HL-60/S4 (cell line): ENCODE measurements around the gene LEUTX.
"Not testable (repeated sequence)": the region's sequence is repeated elsewhere in the genome, so short reads cannot be mapped to it uniquely, and the experiment has no call there.

Experiments used
- in situ Hi-C: fragments of 300-500 bp; cut with MboI; formaldehyde crosslinking; loops from 2 replicates; pipeline ENCODE4 v1.14.3; 2022; ENCODE audit warnings: low sequenced_read_pairs

LEUTX gene

GRCh38 chr19:39768786-39769185 lies 9.9 kb upstream of the LEUTX start:
- in situ Hi-C loops = no loop called here

DNA sequence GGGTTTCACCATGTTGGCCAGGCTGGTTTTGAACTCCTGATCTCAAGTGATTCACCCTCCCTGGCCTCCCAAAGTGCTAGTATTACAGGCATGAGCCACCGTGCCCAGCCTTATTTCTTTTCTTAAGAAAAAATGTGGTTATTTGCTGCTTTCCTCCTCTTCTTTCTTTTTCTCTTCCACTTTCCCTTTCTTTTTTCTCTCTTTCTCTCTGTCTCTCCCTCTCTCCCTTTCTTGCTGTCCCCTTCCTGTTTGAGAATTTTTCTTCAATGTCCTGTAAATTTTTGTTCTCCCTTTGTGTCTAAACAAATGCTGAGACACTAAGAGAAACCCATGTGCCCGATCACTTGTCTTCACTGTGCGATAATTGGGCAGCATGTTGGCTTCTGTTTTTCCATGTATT lies 2.2 kb downstream of the LEUTX start:
- in situ Hi-C loops = no loop called here

- in situ Hi-C loops = no loop called here
Measured at GRCh38 chr19:39788244-39788643, 9.6 kb downstream of the LEUTX start.

GRCh38 chr19:39792999-39793546 lies 14.4 kb downstream of the LEUTX start:
- in situ Hi-C loops = no loop called here

DNA sequence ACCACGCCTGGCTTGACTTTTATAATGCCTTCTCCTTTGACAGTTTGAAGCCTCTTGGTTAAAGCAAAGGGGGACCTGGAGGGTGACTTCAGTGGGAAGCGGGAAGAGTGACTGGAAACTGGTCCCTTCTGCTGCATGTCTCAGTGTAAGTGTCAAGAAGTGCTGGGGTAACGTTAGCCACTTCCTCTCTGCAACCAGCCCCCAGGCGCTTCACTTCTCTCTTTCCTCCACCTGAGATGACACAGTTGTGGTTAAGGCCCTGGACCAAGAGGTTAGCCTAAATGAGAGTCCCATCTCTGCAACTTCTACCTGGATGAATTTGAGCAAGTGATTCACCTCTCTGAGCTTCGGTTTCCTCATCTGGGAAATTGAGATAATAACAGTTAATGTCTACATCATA lies 16.3 kb downstream of the LEUTX start:
- in situ Hi-C loops = no loop called here

GRCh38 chr19:39796000-39796498 lies 17.4 kb downstream of the LEUTX start:
- in situ Hi-C loops = no loop called here

- in situ Hi-C loops = no loop called here
Measured at GRCh38 chr19:39797083-39797482, 18.4 kb downstream of the LEUTX start.

DNA sequence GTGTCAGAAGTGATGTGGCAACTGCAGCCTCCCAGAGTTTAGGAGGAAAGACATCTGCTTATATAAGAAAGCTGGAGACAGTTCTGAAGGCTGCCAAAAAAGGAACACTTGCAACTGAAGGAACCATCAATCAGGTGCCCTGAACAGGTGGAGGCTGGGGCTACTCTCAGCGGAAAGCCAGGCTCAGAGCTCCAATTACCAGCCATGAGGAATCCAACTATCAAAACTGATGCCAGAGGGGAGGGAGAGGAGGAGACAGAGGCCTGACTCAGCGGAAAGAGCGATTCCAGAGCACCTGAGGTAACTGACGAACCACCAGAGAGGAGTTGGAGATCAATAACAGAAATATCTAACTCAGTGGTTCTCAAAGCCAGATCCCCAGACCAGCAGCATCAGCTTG lies 24.3 kb downstream of the LEUTX start:
- in situ Hi-C loops = no loop called here

GRCh38 chr19:39805104-39805503 lies 26.4 kb downstream of the LEUTX start:
- in situ Hi-C loops = no loop called here

DNA sequence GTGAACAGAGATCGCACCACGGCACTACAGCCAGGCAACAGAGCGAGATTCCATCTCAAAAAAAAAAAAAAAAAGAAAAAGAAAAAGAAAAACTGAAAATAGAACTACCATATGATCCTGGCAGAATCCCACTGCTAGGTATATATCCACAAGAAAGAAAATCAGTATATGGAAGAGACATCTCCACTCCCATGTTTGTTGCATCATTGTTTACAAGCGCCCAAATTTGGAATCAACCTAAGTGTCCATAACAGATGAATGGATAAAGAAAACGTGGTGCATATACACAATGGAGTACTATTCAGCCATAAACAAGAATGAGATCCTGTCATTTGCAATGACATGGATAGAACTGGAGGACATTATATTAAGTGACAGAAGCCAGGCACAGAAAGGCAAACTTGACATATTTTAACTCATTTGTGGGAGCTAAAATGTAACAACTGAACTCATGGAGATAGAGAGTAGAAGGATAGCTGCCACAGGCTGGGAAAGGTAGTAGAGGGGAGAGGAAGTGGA lies 29.3 kb downstream of the LEUTX start:
- in situ Hi-C loops = no loop called here

DNA sequence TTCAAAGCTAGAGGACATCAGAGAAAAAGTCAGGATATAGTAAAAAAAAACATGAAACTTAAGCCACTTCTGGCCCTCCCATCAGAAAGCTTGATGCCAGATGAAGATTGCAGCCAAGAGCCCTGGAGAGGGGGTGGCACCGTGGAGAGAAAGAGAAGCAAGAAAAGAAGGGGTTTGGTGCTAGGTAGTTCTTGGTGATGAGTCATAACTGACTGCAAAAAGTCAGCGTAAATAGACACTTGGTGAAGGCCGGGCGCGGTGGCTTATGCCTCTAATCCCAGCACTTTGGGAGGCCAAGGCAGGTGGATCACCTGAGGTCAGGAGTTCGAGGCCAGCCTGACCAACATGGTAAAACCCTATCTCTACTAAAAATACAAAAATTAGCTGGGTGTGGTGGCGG lies 30.0 kb downstream of the LEUTX start:
- in situ Hi-C loops = not testable (repeated sequence)

DNA sequence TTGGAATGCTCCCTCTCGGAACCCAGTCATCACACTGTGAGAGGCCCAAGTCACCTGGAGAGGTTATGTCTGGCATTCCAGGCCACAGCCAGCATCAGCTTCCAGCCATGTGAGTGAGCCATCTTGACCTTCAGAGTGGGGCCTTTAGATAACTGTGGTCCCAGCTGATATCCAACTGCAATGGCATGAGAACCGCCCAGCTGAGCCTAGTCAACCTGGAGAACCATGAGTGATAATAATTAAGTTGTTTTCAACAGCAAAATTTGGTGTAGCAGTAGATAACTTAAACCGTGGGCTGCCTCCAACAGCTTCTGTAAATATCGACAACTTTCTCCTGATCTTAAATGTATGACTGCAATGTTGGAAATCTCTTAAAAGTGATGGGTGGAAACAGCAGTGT lies 30.7 kb downstream of the LEUTX start:
- in situ Hi-C loops = no loop called here

- in situ Hi-C loops = no loop called here
Measured at GRCh38 chr19:39810424-39810823, 31.8 kb downstream of the LEUTX start.

GRCh38 chr19:39811064-39811463 lies 32.4 kb downstream of the LEUTX start:
- in situ Hi-C loops = no loop called here

- in situ Hi-C loops = no loop called here
Measured at GRCh38 chr19:39813264-39813993, 34.8 kb downstream of the LEUTX start.

DNA sequence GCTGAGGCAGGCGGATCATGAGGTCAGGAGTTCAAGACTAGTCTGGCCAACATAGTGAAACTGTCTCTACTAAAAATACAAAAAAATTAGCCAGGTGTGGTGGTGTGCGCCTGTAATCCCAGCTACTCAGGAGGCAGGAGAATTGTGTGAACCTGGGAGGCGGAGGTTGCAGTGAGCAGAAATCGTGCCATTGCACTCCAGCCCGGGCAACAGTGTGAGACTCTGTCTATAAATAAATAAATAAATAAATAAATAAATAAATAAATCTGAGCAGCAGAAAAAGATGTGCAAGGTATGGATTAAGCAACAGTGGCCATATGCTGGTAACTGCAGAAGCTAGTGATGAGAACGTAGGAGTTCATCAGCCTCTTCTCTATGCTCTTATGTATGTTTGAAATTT lies 35.5 kb downstream of the LEUTX start:
- in situ Hi-C loops = not testable (repeated sequence)

DNA sequence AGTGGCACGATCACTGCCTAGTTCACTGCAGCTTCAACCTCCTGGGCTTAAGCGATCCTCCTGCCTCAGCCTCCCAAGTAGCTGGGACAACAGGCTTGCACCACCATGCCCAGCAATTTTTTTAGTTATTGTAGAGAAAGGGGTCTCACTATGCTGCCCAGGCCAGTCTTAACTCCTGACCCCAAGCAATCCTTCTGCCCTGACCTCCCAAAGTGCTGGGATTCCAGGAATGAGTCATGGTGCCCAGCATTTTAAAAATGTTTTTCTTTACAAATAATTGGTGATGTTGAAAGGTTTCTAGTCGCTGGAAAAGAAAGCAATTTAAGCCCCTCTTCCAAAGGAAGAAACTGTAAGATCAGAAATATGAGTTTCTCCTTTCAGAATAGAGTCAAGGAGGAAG lies 35.9 kb downstream of the LEUTX start:
- in situ Hi-C loops = no loop called here

- in situ Hi-C loops = no loop called here
Measured at GRCh38 chr19:39816287-39817048, 37.8 kb downstream of the LEUTX start.

DNA sequence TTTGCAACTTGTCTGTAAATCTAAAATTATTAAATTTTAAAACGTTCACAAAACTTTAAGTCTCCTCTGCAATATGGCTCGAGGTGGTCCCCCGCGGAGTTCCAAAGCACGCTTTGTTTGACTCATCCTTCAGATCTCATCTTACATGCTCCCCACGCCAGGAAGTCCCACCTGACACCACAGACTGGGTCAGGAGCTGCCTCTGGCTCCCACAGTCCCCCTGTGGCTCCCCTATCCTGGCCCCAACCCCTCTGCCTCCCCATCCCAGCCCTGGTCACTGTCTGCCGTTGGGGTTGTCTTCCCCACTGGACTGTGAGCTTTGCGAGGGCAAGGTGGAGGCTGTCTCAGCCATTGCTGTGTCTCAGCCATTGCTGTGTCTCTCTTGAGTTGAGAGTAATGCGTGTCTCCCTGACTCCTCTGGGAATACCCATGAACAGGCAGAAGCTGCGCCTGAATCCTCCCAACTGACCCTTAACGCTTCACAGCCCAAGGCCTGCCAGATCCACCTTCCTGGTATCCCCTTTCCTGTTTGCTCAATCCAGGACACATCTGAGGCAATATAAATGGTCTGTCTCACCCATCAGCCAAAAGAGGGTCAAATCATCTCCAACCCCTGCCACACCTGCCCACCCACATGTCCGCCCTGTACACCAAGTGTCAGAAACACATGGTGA lies 39.4 kb downstream of the LEUTX start:
- in situ Hi-C loops = no loop called here

- in situ Hi-C loops = no loop called here
Measured at GRCh38 chr19:39818626-39819097, 40.0 kb downstream of the LEUTX start.

DNA sequence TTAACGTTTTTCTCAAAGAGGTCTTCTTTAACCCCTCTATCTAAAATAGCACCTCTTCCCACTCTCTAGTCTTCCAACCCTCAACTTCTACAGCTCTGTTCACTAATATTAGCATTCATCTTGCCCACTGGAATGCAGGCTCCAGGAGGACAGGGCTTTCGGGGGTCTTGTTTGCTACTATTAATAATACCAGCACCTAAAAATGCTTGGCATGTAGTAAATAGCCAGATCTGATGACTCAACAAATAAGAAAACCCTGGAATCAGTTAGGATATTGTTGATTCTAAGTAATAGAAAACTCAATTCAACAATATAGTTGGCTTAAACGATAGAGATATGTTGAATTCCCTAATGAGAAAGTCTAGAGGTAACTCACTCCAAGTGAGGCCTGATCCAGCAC lies 41.1 kb downstream of the LEUTX start:
- in situ Hi-C loops = no loop called here
